Measurements from ENCODE around the gene DCD. TPM values are rescaled to one million over a fixed set of nuclear protein-coding genes. Genes with fewer than 3 reads are reported as not detected.
"Not testable (repeated sequence)": the region's sequence is repeated elsewhere in the genome, so short reads cannot be mapped to it uniquely, and the experiment has no call there.

DCD gene
- total and polyA plus RNA-seq, 2 donors: not detected

DNA sequence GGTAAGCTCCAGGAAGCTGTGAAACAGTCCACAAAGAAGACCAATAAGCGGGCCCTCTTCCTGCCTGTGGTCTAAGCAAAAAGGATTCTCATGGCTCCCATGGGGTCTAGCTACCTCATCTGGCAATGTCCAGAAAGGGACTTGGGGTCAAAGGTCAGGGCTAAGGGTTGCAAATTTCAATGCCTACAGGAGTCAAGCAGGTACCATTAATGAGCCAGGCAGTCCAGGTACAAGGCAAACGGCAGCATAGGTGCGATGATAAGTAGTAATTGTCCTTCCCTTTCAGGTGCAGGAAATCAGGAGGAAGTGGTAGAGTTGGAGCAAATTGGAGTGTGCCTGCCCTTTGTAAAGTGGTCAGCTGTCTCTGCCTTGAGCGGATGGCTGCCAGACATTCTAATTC lies 7.1 kb downstream of the DCD start:
- Histone ChIP-seq H3K36me3 (ENCODE audit: insufficient read depth) (no peaks in the 10 kb centered on the region), H3K27ac (ENCODE audit: low read depth) (no peak overlapping the region), H3K4me3 (ENCODE audit: low read depth, low read length) (no peak overlapping the region), H3K4me1 (ENCODE audit: insufficient read depth) (no peaks in the 10 kb centered on the region)
- WGBS: 89% methylated on average over 4 of the region's 4 CpGs
- no peak for DNase-seq (ENCODE audit: extremely low spot score)

DNA sequence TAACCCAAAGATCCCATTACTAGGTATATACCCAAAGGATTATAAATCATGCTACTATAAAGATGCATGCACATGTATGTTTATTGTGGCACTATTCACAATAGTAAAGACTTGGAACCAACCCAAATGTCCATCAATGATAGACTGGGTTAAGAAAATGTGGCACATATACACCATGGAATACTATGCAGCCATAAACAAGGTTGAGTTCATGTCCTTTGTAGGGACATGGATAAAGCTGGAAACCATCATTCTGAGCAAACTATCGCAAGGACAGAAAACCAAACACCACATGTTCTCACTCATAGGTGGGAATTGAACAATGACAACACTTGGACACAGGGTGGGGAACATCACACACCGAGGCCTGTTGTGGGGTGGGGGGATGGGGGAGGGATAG lies 9.1 kb downstream of the DCD start:
- H3K4me1 ChIP-seq (ENCODE audit: insufficient read depth); DNase-seq (ENCODE audit: extremely low spot score); H3K27ac ChIP-seq (ENCODE audit: low read depth); H3K36me3 ChIP-seq (ENCODE audit: insufficient read depth); H3K4me3 ChIP-seq (ENCODE audit: low read depth, low read length): not testable (repeated sequence)
- 80% methylated on average over 2 of the region's 2 CpGs for WGBS

- no peak within 1 kb of the TSS for H3K27ac ChIP-seq (ENCODE audit: low read depth)
- H3K4me3 ChIP-seq (ENCODE audit: low read depth, low read length): no peak within 1 kb of the TSS
- DNase-seq (ENCODE audit: extremely low spot score): no peak
- H3K4me1 ChIP-seq (ENCODE audit: insufficient read depth): no peaks in the 10 kb centered on the region
- WGBS: 82% methylated on average over 2 of the region's 2 CpGs
- no peaks in the 10 kb centered on the region for H3K36me3 ChIP-seq (ENCODE audit: insufficient read depth)
Observed at GRCh38 chr12:54634795-54635194, 13.4 kb downstream of the DCD start, which contains the start of gene LACRT. Gene LACRT (minus strand): TSS chr12:54634895. CDS start chr12:54634841, 54 bp downstream.

DNA sequence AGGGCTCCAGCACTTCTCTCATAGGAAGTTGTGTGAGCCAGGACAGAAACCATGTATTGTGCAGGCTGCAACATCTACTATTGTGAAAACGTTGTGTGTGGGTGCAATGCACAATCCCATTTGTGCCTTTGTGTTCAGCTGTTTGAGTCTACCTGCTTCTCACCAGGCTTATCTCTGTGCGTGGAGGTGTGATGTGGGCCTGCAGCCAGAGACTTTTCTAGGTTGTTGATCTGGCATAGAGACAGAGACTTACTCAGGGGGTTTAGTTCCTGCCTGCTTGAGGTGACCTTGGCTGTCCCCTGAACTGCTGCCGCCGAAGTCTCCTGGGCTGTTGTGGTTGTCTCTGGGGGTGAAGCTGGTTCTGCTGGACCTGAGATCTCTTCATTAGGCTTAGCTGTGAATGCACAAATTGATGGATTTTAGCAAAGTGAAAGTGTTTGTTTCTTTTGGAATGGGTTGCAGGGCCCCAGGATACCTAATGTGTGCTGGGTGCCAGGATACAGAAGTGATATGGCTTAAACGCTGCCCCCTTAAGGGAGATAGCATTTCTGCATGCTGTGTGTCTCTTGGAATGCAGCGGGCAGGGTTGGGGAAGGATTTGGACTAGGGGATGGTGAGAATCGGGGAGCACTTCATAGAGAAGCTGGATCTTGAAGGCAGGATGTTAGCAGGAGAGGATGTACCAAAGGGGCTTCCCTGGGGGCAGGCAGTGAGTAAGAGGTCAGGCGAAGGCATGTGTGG lies 16.0 kb downstream of the DCD start:
- DNase-seq (ENCODE audit: extremely low spot score): no peak
- H3K4me3 ChIP-seq (ENCODE audit: low read depth, low read length): no peak overlapping the region
- WGBS: 67% methylated on average over 8 of the region's 8 CpGs

GRCh38 chr12:54631551-54631950 lies 16.6 kb downstream of the DCD start:
- WGBS: 75% methylated on average over 5 of the region's 5 CpGs
- no peak for DNase-seq (ENCODE audit: extremely low spot score)
- H3K4me3 ChIP-seq (ENCODE audit: low read depth, low read length): no peak overlapping the region
- H3K4me1 ChIP-seq (ENCODE audit: insufficient read depth): no peaks in the 10 kb centered on the region
- no peaks in the 10 kb centered on the region for H3K36me3 ChIP-seq (ENCODE audit: insufficient read depth)
- H3K27ac ChIP-seq (ENCODE audit: low read depth): no peak overlapping the region

More for the DNA sequence above, 16.0 kb downstream of the DCD start:
- H3K4me1 ChIP-seq (ENCODE audit: insufficient read depth): no peaks in the 10 kb centered on the region
- no peaks in the 10 kb centered on the region for H3K36me3 ChIP-seq (ENCODE audit: insufficient read depth)
- H3K27ac ChIP-seq (ENCODE audit: low read depth): no peak overlapping the region

DNA sequence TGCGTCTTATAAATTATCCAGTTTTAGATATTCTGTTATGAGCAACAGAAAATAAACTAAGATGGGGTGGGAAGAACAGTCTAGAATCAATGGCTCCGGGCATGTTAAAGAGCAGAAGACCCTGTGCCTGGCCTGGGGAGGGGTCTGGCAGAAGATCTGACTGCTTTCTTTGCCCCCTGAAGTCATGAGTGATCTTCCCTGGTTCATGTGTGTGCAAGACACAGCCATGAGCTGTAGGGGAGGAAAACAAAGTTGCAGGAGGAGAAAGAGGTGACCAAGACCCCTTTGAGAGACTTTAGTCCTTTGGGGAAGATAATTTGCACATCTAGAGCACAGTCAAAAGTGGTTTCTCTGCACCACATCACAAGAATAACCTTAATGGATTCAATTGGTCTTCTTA lies 18.2 kb downstream of the DCD start:
- H3K4me1 ChIP-seq (ENCODE audit: insufficient read depth): no peaks in the 10 kb centered on the region
- no peak overlapping the region for H3K27ac ChIP-seq (ENCODE audit: low read depth)
- H3K36me3 ChIP-seq (ENCODE audit: insufficient read depth): no peaks in the 10 kb centered on the region
- 88% methylated on average over 2 of the region's 2 CpGs for WGBS
- DNase-seq (ENCODE audit: extremely low spot score): no peak
- no peak overlapping the region for H3K4me3 ChIP-seq (ENCODE audit: low read depth, low read length)

DNA sequence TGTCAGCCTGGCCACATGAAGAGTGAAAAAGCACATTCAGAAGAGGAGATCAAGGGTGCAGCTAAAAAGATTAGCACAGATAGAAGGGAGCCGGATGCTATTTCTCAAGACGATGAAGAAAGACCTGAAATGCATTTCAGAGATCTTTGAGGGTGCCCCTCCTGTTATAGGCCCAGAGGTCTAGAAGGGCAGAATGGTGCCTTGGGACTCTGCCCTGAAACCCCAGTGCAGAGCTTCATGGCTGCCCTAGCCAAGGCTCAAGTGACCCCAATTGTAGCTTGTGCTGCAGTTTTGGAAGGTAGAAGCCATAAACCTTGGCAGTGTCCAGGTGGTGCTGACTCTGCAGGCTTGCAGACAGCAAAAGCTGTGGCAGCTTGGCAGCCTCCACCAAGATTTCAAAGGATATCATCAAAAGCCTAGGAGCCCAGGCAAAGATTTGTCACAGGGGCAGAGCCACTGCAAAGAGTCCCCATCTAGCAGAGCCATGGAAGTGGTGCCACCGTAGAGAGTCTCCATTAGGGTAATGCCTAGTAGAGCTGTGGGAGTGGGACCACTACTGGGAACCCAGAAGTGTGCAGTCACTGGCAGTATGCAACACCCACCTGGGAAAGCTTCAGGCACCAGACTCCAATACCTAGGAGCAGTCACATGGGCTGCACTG lies 19.8 kb downstream of the DCD start:
- no peak overlapping the region for H3K4me3 ChIP-seq (ENCODE audit: low read depth, low read length)
- 94% methylated on average over 3 of the region's 3 CpGs for WGBS
- DNase-seq (ENCODE audit: extremely low spot score): no peak
- H3K36me3 ChIP-seq (ENCODE audit: insufficient read depth): no peaks in the 10 kb centered on the region
- H3K4me1 ChIP-seq (ENCODE audit: insufficient read depth): no peaks in the 10 kb centered on the region
- no peak overlapping the region for H3K27ac ChIP-seq (ENCODE audit: low read depth)

DNA sequence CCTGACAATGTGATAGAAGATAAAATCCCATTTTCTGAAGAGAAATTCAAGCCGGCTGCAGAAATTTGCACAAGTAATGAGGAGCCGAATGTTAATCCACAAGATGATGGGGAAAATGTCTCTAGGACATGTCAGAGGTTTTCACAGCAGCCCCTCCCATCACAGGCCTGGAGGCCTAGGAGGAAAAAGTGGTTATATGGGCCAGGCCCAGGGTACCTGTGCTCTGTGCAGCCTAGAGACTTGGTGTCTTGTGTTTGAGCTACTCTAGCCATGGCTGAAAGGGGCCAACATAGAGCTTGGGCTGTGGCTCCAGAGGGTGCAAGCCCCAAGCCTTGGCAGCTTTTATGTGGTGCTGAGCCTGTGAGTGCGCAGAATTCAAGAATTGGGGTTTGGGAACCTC lies 20.9 kb downstream of the DCD start:
- Histone ChIP-seq H3K36me3 (ENCODE audit: insufficient read depth) (no peaks in the 10 kb centered on the region), H3K27ac (ENCODE audit: low read depth) (no peak overlapping the region), H3K4me1 (ENCODE audit: insufficient read depth) (no peaks in the 10 kb centered on the region), H3K4me3 (ENCODE audit: low read depth, low read length) (no peak overlapping the region)
- 93% methylated on average over 3 of the region's 3 CpGs for WGBS
- no peak for DNase-seq (ENCODE audit: extremely low spot score)

GRCh38 chr12:54625598-54625997 lies 22.6 kb downstream of the DCD start:
- H3K4me1 ChIP-seq (ENCODE audit: insufficient read depth): no peaks in the 10 kb centered on the region
- H3K27ac ChIP-seq (ENCODE audit: low read depth): no peak overlapping the region
- no peaks in the 10 kb centered on the region for H3K36me3 ChIP-seq (ENCODE audit: insufficient read depth)
- no peak overlapping the region for H3K4me3 ChIP-seq (ENCODE audit: low read depth, low read length)
- DNase-seq (ENCODE audit: extremely low spot score): no peak

GRCh38 chr12:54624315-54625279 lies 23.6 kb downstream of the DCD start:
- no peaks in the 10 kb centered on the region for H3K4me1 ChIP-seq (ENCODE audit: insufficient read depth)
- 46% methylated on average over 5 of the region's 5 CpGs for WGBS
- H3K27ac ChIP-seq (ENCODE audit: low read depth): no peak overlapping the region
- H3K4me3 ChIP-seq (ENCODE audit: low read depth, low read length): no peak overlapping the region
- H3K36me3 ChIP-seq (ENCODE audit: insufficient read depth): no peaks in the 10 kb centered on the region
- no peak for DNase-seq (ENCODE audit: extremely low spot score)

- no peak overlapping the region for H3K4me3 ChIP-seq (ENCODE audit: low read depth, low read length)
- H3K4me1 ChIP-seq (ENCODE audit: insufficient read depth): no peaks in the 10 kb centered on the region
- no peak for DNase-seq (ENCODE audit: extremely low spot score)
- no peak overlapping the region for H3K27ac ChIP-seq (ENCODE audit: low read depth)
- H3K36me3 ChIP-seq (ENCODE audit: insufficient read depth): no peaks in the 10 kb centered on the region
Observed at GRCh38 chr12:54622463-54623183, 25.5 kb downstream of the DCD start.

DNA sequence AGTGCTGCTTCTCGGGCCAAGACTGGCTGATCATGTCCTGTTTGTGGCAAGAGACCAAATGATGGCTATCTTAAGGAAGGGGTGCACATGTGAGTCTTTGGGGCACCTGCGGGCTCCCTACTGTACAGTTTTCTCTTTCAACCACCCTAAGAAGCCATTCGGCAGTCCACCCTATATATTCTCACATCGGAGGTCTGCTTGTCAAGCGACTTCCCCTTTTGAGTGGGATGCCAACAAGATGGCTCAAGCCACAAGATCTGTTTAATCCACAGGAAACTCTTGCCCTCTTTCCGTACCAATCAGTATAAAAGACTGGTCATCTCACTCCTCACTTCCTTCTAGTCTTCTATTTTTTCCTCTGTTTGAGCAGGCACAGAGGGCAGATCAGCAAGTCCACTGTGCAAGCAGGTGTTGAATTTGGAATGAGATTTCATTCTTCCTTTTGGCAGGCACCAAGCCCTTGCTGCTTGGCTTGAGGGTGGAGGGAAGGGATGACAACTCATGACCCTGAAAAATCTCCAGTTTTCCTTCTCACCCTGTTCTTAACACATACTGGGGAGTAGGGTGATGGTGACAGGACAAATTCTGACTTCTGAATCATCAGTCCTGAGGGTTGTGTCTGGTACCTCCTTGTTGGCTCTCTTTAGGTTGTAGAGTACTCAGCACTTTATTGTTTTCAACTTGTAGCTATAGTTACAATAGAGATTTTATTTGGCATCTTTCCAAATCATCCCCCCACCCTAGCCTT lies 31.1 kb downstream of the DCD start:
- Histone ChIP-seq H3K4me1 (ENCODE audit: insufficient read depth) (no peaks in the 10 kb centered on the region), H3K27ac (ENCODE audit: low read depth) (no peak overlapping the region), H3K4me3 (ENCODE audit: low read depth, low read length) (no peak overlapping the region), H3K36me3 (ENCODE audit: insufficient read depth) (no peaks in the 10 kb centered on the region)
- no peak for DNase-seq (ENCODE audit: extremely low spot score)
- 67% methylated on average over 6 of the region's 6 CpGs for WGBS
